H9 (cell line): ENCODE measurements around the gene VPS41. TPM values are rescaled to one million over a fixed set of nuclear protein-coding genes. Genes with fewer than 3 reads are reported as not detected.

Source experiments
- DNase-seq: peaks from one replicate; pipeline ENCODE4 v3.0.0-alpha.2; 2017
- H2AFZ ChIP-seq: one replicate; pipeline ENCODE4 v1.6.1; 2013; ENCODE audit warnings: mild to moderate bottlenecking, low read length, control low read depth, moderate library complexity
- H2AK5ac ChIP-seq: 2 replicates; pipeline ENCODE4 v1.6.1; 2013; ENCODE audit warnings: low read length, control low read depth, mixed read lengths; ENCODE audit not compliant: insufficient read length
- H2BK120ac ChIP-seq: one replicate; pipeline ENCODE4 v1.6.1; 2013; ENCODE audit warnings: low read depth, mild to moderate bottlenecking, low read length, control low read depth, inconsistent platforms; ENCODE audit not compliant: poor library complexity, severe bottlenecking
- H2BK12ac ChIP-seq: 2 replicates; pipeline ENCODE4 v1.6.1; 2013; ENCODE audit warnings: low read length, control low read depth, mixed read lengths, low read depth; ENCODE audit not compliant: insufficient read length
- H2BK15ac ChIP-seq: 2 replicates; pipeline ENCODE4 v1.6.1; 2013; ENCODE audit warnings: low read depth, low read length, control low read depth
- H2BK20ac ChIP-seq: one replicate; pipeline ENCODE4 v1.6.1; 2013; ENCODE audit warnings: low read depth, mild to moderate bottlenecking, low read length, control low read depth, inconsistent platforms; ENCODE audit not compliant: poor library complexity, severe bottlenecking
- H2BK5ac ChIP-seq: 2 replicates; pipeline ENCODE4 v1.6.1; 2013; ENCODE audit warnings: low read length, control low read depth, mixed read lengths; ENCODE audit not compliant: insufficient read length
- H3K14ac ChIP-seq: 2 replicates; pipeline ENCODE4 v1.6.1; 2013; ENCODE audit warnings: low read length, control low read depth; ENCODE audit not compliant: insufficient read depth
- H3K18ac ChIP-seq: 2 replicates; pipeline ENCODE4 v1.6.1; 2013; ENCODE audit warnings: low read depth, mild to moderate bottlenecking, mixed read lengths, low read length, control low read depth; ENCODE audit not compliant: insufficient read length
- H3K23ac ChIP-seq: 2 replicates; pipeline ENCODE4 v1.6.1; 2013; ENCODE audit warnings: low read length, control low read depth, mixed read lengths, low read depth; ENCODE audit not compliant: insufficient read length
- H3K23me2 ChIP-seq: 2 replicates; pipeline ENCODE4 v1.6.1; 2013; ENCODE audit warnings: low read depth, mild to moderate bottlenecking, mixed read lengths, low read length, control low read depth; ENCODE audit not compliant: insufficient read length, poor library complexity, severe bottlenecking
- H3K27ac ChIP-seq: 2 replicates; pipeline ENCODE4 v1.5.1; 2013; ENCODE audit warnings: low read length, control low read depth, mixed read lengths, low read depth; ENCODE audit not compliant: insufficient read length
- H3K27me3 ChIP-seq: 2 replicates; pipeline ENCODE4 v1.6.1; 2013; ENCODE audit warnings: low read length, control low read depth, inconsistent platforms; ENCODE audit not compliant: insufficient read depth
- H3K4ac ChIP-seq: 2 replicates; pipeline ENCODE4 v1.6.1; 2013; ENCODE audit warnings: low read depth, mild to moderate bottlenecking, control low read depth, inconsistent platforms, low read length, moderate library complexity
- H3K4me1 ChIP-seq: 2 replicates; pipeline ENCODE4 v1.6.1; 2013; ENCODE audit warnings: low read length, control low read depth, inconsistent platforms; ENCODE audit not compliant: insufficient read depth
- H3K4me2 ChIP-seq: 2 replicates; pipeline ENCODE4 v1.6.1; 2013; ENCODE audit warnings: low read length, control low read depth, mixed read lengths; ENCODE audit not compliant: insufficient read length, insufficient read depth
- H3K56ac ChIP-seq: 2 replicates; pipeline ENCODE4 v1.6.1; 2013; ENCODE audit warnings: low read depth, mild to moderate bottlenecking, mixed read lengths, low read length, control low read depth; ENCODE audit not compliant: insufficient read length
- H3K79me1 ChIP-seq: 2 replicates; pipeline ENCODE4 v1.6.1; 2013; ENCODE audit warnings: low read depth, mild to moderate bottlenecking, moderate library complexity, low read length, control low read depth, inconsistent platforms; ENCODE audit not compliant: insufficient read depth, poor library complexity, severe bottlenecking
- H3K79me2 ChIP-seq: 2 replicates; pipeline ENCODE4 v1.6.1; 2013; ENCODE audit warnings: low read length, control low read depth, inconsistent platforms; ENCODE audit not compliant: insufficient read depth
- H3K9ac ChIP-seq: 2 replicates; pipeline ENCODE4 v1.6.1; 2013; ENCODE audit warnings: low read length, control low read depth, mixed read lengths; ENCODE audit not compliant: insufficient read length; ENCODE audit errors: extremely low read depth
- H3K9me3 ChIP-seq: one replicate; pipeline ENCODE4 v1.6.1; 2013; ENCODE audit warnings: low read depth, low read length, inconsistent platforms; ENCODE audit not compliant: control insufficient read depth
- H3T11ph ChIP-seq: one replicate; pipeline ENCODE4 v1.6.1; 2013; ENCODE audit warnings: mild to moderate bottlenecking, low read length, control low read depth, inconsistent platforms
- H4K20me1 ChIP-seq: one replicate; pipeline ENCODE4 v1.6.1; 2013; ENCODE audit not compliant: control insufficient read depth, insufficient read length, insufficient read depth
- H4K5ac ChIP-seq: 2 replicates; pipeline ENCODE4 v1.6.1; 2013; ENCODE audit warnings: low read depth, mild to moderate bottlenecking, mixed read lengths, low read length, control low read depth; ENCODE audit not compliant: insufficient read length
- H4K8ac ChIP-seq: replicated peaks from 2 replicates; pipeline ENCODE4 v1.6.1; 2013; ENCODE audit warnings: low read length, control low read depth, mixed read lengths, low read depth; ENCODE audit not compliant: insufficient read length
- H4K91ac ChIP-seq: 2 replicates; pipeline ENCODE4 v1.6.1; 2013; ENCODE audit warnings: low read depth, mild to moderate bottlenecking, moderate library complexity, mixed read lengths, low read length, control low read depth; ENCODE audit not compliant: insufficient read length
- H3K27ac Mint-ChIP-seq, 3 experiments: 2 replicates in 2 of 3; 3 replicates in 1 of 3; pipeline ENCODE4 v1.8.0; 2020 to 2021; ENCODE audit warnings: mixed read lengths in 3 of 3, mild to moderate bottlenecking in 1 of 3, moderate library complexity in 1 of 3
- H3K27me3 Mint-ChIP-seq: 2 replicates; pipeline ENCODE4 v1.8.0; 2021; ENCODE audit warnings: low read depth, mild to moderate bottlenecking, moderate library complexity, mixed read lengths
- H3K36me3 Mint-ChIP-seq, 3 experiments: 2 replicates in 2 of 3; 3 replicates in 1 of 3; pipeline ENCODE4 v1.8.0; 2020 to 2021; ENCODE audit warnings: low read depth in 3 of 3, mixed read lengths in 3 of 3; ENCODE audit not compliant: insufficient read depth in 1 of 3
- H3K4me1 Mint-ChIP-seq, 2 experiments: 2 replicates each; pipeline ENCODE4 v1.8.0; 2020; ENCODE audit warnings: mixed read lengths in 2 of 2
- H3K4me3 Mint-ChIP-seq, 2 experiments: 2 replicates in 1 of 2; 3 replicates in 1 of 2; pipeline ENCODE4 v1.8.0; 2020 to 2021; ENCODE audit warnings: mild to moderate bottlenecking in 2 of 2, mixed read lengths in 2 of 2, moderate library complexity in 1 of 2
- H3K9me3 Mint-ChIP-seq, 2 experiments: 2 replicates in 1 of 2; 3 replicates in 1 of 2; pipeline ENCODE4 v1.8.0; 2020; ENCODE audit warnings: mild to moderate bottlenecking in 2 of 2, mixed read lengths in 2 of 2, moderate library complexity in 1 of 2
- CTCF ChIP-seq: fragments of 200-600 bp; sonication (generic); conservative IDR thresholded peaks from 3 replicates; pipeline ENCODE4 v1.8.0; 2021; ENCODE audit warnings: antibody characterized with exemption, mild to moderate bottlenecking
- WGBS: extraction: QIAGEN DNeasy Blood & Tissue Kit; methylation state at CpG from one replicate; pipeline ENCODE4 v1.1.7; 2013; ENCODE audit warnings: missing lambda C conversion rate, low lambda C conversion rate, mixed read lengths; ENCODE audit not compliant: insufficient read length; ENCODE audit errors: extremely low coverage; 5-methylcytosine and 5-hydroxymethylcytosine counted together
- total RNA-seq: library from RNA; stranded (reverse); gene quantifications from 2 replicates; pipeline ENCODE4 v1.2.1, GENCODE V29; 2021

The VPS41 gene
- total RNA-seq, 1 experiment from 2014 or later = 49.3 TPM

GRCh38 chr7:38728145-38728544, 180.8 kb downstream of the VPS41 start:
- Histone ChIP-seq H4K8ac (no peak overlapping the region), H2AK5ac (no peak overlapping the region), H3T11ph (no peak overlapping the region), H3K18ac (no peak overlapping the region), H3K56ac (no peak overlapping the region), H3K4me1 (no peaks in the 10 kb centered on the region), H3K79me2 (no peaks in the 10 kb centered on the region), H2BK12ac (no peak overlapping the region), H3K4me2 (no peak overlapping the region), H3K27ac (no peak overlapping the region), H2BK15ac (no peak overlapping the region), H3K79me1 (no peaks in the 10 kb centered on the region), H3K23me2 (no peaks in the 10 kb centered on the region), H2BK20ac (no peak overlapping the region), H4K5ac (no peak overlapping the region), H3K4ac (no peak overlapping the region), H3K27me3 (no peaks in the 10 kb centered on the region), H2AFZ (no peak overlapping the region), H4K91ac (no peak overlapping the region), H2BK120ac (no peak overlapping the region), H4K20me1 (no peaks in the 10 kb centered on the region), H3K9ac (no peak overlapping the region), H3K23ac (no peak overlapping the region), H3K9me3 (no peaks in the 10 kb centered on the region), H2BK5ac (no peak overlapping the region), H3K14ac (no peak overlapping the region)
- no peak for DNase-seq
- H3K9me3 Mint-ChIP-seq = no peaks in the 10 kb centered on the region
- WGBS = no CpG with 5 or more reads among the region's 3 CpGs
- no peak for TF ChIP-seq CTCF
- H3K4me3 Mint-ChIP-seq = no peak overlapping the region
- H3K27me3 Mint-ChIP-seq = no peaks in the 10 kb centered on the region
- H3K27ac Mint-ChIP-seq = peak overlapping the region in 1 of 3 experiments; percentile 36; a peak in 2 of 7 replicates
- H3K36me3 Mint-ChIP-seq = peaks cover 3 to 25% (median 11%) of the 10 kb centered on the region in 3 experiments
- H3K4me1 Mint-ChIP-seq = peaks cover 17 to 22% of the 10 kb centered on the region in 2 experiments
